Measurements from ENCODE around the gene RIN3. TPM values are rescaled to one million over a fixed set of nuclear protein-coding genes. Genes with fewer than 3 reads are reported as not detected.

RIN3 gene
- total and polyA plus RNA-seq, 10 of the 15 experiments (the other 5 are each of a cell fraction or from before 2014, with no cell fraction given) = 0.91 to 23.3 (median 6.3) TPM

DNA sequence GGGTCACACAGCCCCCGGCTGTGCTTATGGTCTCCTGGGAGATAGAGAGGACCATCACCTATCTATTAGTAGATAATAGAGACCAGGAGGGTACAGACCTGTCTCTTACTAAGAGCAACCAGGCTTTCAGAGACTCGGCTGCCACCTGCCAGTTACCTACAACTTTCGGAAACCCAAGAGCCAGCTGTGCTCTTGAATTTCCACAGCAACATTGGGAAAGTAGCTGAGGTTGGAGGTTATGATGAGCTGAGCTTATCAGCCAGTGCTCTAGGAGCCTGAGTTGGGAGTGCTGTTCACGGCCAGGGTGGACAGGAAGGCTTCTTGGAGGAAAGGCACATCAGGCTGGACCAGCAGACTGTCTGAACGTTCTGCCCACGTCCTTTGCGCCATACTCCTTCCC, 67.6 kb downstream of the RIN3 start:
- Histone ChIP-seq H4K20me1 (ENCODE audit: control insufficient read depth, insufficient read depth) (no peaks in the 10 kb centered on the region), H3K27ac (ENCODE audit: control insufficient read depth, insufficient read depth) (peak overlapping the region; percentile 66; the same call in 1 of the 2 replicates), H2AFZ (ENCODE audit: control insufficient read depth, low read depth, low read length) (no peak overlapping the region), H3K9ac (ENCODE audit: control insufficient read depth, insufficient read depth, low read length) (no peak overlapping the region), H3K9me3 (replicated peaks; ENCODE audit: control insufficient read depth, insufficient read depth, low read length) (peaks cover 6% of the 10 kb centered on the region; the same call in 2 of the 3 replicates), H3K36me3 (ENCODE audit: control insufficient read depth in 2 of 2, insufficient read depth in 2 of 2, low read length in 1 of 2) (no peaks in the 10 kb centered on the region; a peak in 2 of 4 replicates), H3K27me3 (replicated peaks in 1 of 2; ENCODE audit: control insufficient read depth in 2 of 2, insufficient read depth in 2 of 2, low read length in 1 of 2) (no peaks in the 10 kb centered on the region), H3K4me3 (no peak overlapping the region), H3K79me2 (ENCODE audit: control insufficient read depth, insufficient read depth, low read length) (no peaks in the 10 kb centered on the region), H3K4me1 (ENCODE audit: control insufficient read depth, insufficient read depth, low read length) (peaks cover 73% of the 10 kb centered on the region), H3K4me2 (ENCODE audit: control insufficient read depth, insufficient read depth) (no peak overlapping the region)
- ChIA-PET POLR2A (interaction anchor here (1.4 kb wide), 1 partner anchor 96 kb away, joined by 3 read pairs; no protein-coding TSS in a partner anchor), CTCF (interaction anchor here (1.0 to 1.3 kb wide), 3 partner anchors 12 to 32 kb away, joined by 3 read pairs; no protein-coding TSS in a partner anchor), RAD21 (ENCODE audit: unreplicated experiment) (interaction anchor here (1.3 to 2.1 kb wide), 2 partner anchors 70 to 73 kb away, joined by 3 to 5 read pairs; no protein-coding TSS in a partner anchor), SMC1A (ENCODE audit: uncharacterized antibody, unreplicated experiment) (interaction anchor here (1.0 to 6.7 kb wide), 2 partner anchors 15 to 95 kb away, joined by 3 to 108 read pairs; no protein-coding TSS in a partner anchor)
- TF ChIP-seq TBL1XR1 (IDR thresholded peaks at IDR 0.05; ENCODE audit: low read depth, low read length) = no peak
- DNase-seq (ENCODE audit: low read depth, low spot score) = no peak
- intact Hi-C loops (cut with micrococcal nuclease; ENCODE audit: unreplicated experiment) (no loop called here), in situ Hi-C loops (cut with MboI) (loop anchor here (10.0 kb wide), 1 partner anchor 194 kb away; no protein-coding TSS in a partner anchor)
- no peak for FAIRE-seq
- no TSS peak for BruUV-seq (replicated peaks)
- 100% methylated on average over 4 of the region's 7 CpGs for WGBS (ENCODE audit: insufficient coverage, insufficient replicate concordance, low lambda C conversion rate, missing lambda C conversion rate)
- no peak for ATAC-seq

DNA sequence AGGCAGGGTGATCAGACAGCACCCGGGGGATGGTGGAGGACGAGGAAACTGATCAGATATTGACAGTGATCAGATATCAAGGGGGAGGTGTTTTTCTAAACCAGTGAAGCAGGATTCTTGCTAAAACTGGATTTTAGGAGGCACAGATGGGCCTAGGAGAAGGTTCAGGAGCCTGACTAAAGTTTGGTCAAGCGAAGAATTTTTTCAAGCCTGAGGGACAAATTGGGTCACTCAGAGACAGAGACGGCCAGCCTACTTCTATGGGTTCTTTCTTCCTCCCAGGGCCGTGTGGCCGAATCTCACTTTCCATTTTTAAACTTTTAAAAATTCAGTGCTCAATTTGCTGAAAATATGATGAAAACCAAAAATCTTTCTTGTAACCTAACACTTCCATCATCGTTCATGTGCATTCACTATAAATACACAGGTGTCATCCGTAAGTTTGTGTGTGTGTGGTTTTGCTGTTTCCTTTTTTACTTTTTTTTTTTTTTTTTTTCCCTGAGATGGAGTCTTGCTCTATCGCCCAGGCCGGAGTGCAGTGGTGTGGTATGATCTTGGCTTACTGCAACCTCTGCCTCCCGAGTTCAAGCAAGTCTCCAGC, 68.5 kb downstream of the RIN3 start:
- ChIA-PET RAD21 (ENCODE audit: unreplicated experiment) (interaction anchor here (1.0 to 8.7 kb wide), 7 partner anchors 13 to 95 kb away, joined by 3 to 101 read pairs (median 8); no protein-coding TSS in a partner anchor), SMC1A (ENCODE audit: uncharacterized antibody, unreplicated experiment) (interaction anchor here (1.0 to 8.7 kb wide), 4 partner anchors 15 to 94 kb away, joined by 3 to 137 read pairs (median 56); no protein-coding TSS in a partner anchor), POLR2A (interaction anchor here (1.3 to 1.4 kb wide), 2 partner anchors 14 to 95 kb away, joined by 3 to 7 read pairs; no protein-coding TSS in a partner anchor), CTCF (interaction anchor here (1.0 to 1.3 kb wide), 4 partner anchors 13 to 31 kb away, joined by 3 read pairs; no protein-coding TSS in a partner anchor)
- 19% methylated on average over 10 of the region's 11 CpGs for WGBS (ENCODE audit: insufficient coverage, insufficient replicate concordance, low lambda C conversion rate, missing lambda C conversion rate)
- FAIRE-seq (no peak), ATAC-seq (peak; percentile 28), DNase-seq (ENCODE audit: low read depth, low spot score) (no peak)
- intact Hi-C loops (cut with micrococcal nuclease; ENCODE audit: unreplicated experiment) (loop anchor here (1.0 kb wide), 1 partner anchor 69 kb away; no protein-coding TSS in a partner anchor), in situ Hi-C loops (cut with MboI) (loop anchor here (10.0 kb wide), 1 partner anchor 193 kb away; no protein-coding TSS in a partner anchor)
- peak overlapping the region; percentile 66 for H3K27ac ChIP-seq (ENCODE audit: control insufficient read depth, insufficient read depth)
- H3K79me2 ChIP-seq (ENCODE audit: control insufficient read depth, insufficient read depth, low read length) = no peaks in the 10 kb centered on the region
- H3K9ac ChIP-seq (ENCODE audit: control insufficient read depth, insufficient read depth, low read length) = 0 out of 2 replicates have a peak overlapping the region, but pooled peaks have one; percentile 11
- no peaks in the 10 kb centered on the region for H4K20me1 ChIP-seq (ENCODE audit: control insufficient read depth, insufficient read depth)
- no TSS peak for BruUV-seq (replicated peaks)
- no peaks in the 10 kb centered on the region for H3K27me3 ChIP-seq (replicated peaks in 1 of 2; ENCODE audit: control insufficient read depth in 2 of 2, insufficient read depth in 2 of 2, low read length in 1 of 2)
- H3K9me3 ChIP-seq (replicated peaks; ENCODE audit: control insufficient read depth, insufficient read depth, low read length) = peaks cover 6% of the 10 kb centered on the region; the same call in 2 of the 3 replicates
- peak overlapping the region; percentile 31 for H3K4me2 ChIP-seq (ENCODE audit: control insufficient read depth, insufficient read depth)
- no peak overlapping the region for H2AFZ ChIP-seq (ENCODE audit: control insufficient read depth, low read depth, low read length)
- H3K36me3 ChIP-seq (ENCODE audit: control insufficient read depth in 2 of 2, insufficient read depth in 2 of 2, low read length in 1 of 2) = no peaks in the 10 kb centered on the region; a peak in 2 of 4 replicates
- H3K4me3 ChIP-seq = no peak overlapping the region
- peaks cover 73% of the 10 kb centered on the region for H3K4me1 ChIP-seq (ENCODE audit: control insufficient read depth, insufficient read depth, low read length)
- TF ChIP-seq ZNF274 (IDR thresholded peaks at IDR 0.05; ENCODE audit: insufficient read depth, insufficient read length) = no peak
- peak; percentile 17 to 45; a peak in 2 of 4 replicates for TF ChIP-seq IKZF2 (IDR thresholded peaks at IDR 0.05)
- 0 out of 2 replicates have a peak, but pooled peaks have one; percentile 27 for TF ChIP-seq MEF2A (IDR thresholded peaks at IDR 0.05; ENCODE audit: insufficient read depth, low read depth, low read length)
- no peak for TF ChIP-seq TCF3 (IDR thresholded peaks at IDR 0.05; ENCODE audit: borderline replicate concordance, insufficient read depth, low read depth, low read length)
- TF ChIP-seq RCOR1 (conservative IDR thresholded peaks at IDR 0.05; ENCODE audit: low read depth, low read length) = no peak
- TF ChIP-seq HCFC1 (IDR thresholded peaks at IDR 0.05; ENCODE audit: low read length) = no peak
- TF ChIP-seq KLF5 (IDR thresholded peaks at IDR 0.05; ENCODE audit: partially characterized antibody) = no peak
- TF ChIP-seq ZNF687 (IDR thresholded peaks at IDR 0.05) = peak; percentile 92
- 0 out of 2 replicates have a peak, but pooled peaks have one; percentile 22 for TF ChIP-seq BCL11A (IDR thresholded peaks at IDR 0.05; ENCODE audit: low read depth, low read length)
- TF ChIP-seq SREBF2 (IDR thresholded peaks at IDR 0.05; ENCODE audit: low read length) = no peak
- no peak for TF ChIP-seq HDAC2 (IDR thresholded peaks at IDR 0.05)
- peak; percentile 89 for TF ChIP-seq ATF7 (IDR thresholded peaks at IDR 0.05; ENCODE audit: low read depth)
